ENCODE results near the gene CD44.

The CD44 gene

DNA sequence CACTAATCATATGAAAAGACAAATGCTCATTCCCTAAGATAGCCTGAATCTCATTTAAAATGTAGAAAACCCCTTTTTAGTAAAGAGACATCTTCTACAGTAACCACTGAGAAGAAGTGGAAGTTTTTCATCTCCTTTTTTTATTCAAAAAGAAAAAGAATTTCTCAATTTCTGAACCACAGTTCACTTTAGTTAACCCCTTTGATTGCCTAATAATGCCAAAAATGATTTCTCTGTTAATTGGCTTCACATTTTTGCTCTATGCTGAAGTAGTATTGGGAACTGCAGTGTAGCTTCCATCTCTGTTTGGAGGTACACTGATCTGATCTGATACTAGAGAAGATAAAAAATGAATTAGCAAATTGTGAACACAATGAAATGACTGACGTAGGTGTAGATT lies 58.3 kb downstream of the CD44 start:
- Mint-ChIP-seq H3K4me1 (peaks cover 7% of the 10 kb centered on the region), H3K27me3 (no peaks in the 10 kb centered on the region), H3K27ac (peak overlapping the region; percentile 87), H3K9me3 (no peaks in the 10 kb centered on the region), H3K4me3 (no peak overlapping the region), H3K36me3 (peaks cover 44% of the 10 kb centered on the region)
- ATAC-seq (ENCODE audit: low read depth) (no peak), DNase-seq (ENCODE audit: low spot score in 2 of 2) (no peak)

GRCh38 chr11:35200811-35201341 lies 61.9 kb downstream of the CD44 start:
- no peak for ATAC-seq (ENCODE audit: low read depth)
- peak overlapping the region; percentile 35 for H3K27ac Mint-ChIP-seq
- DNase-seq (ENCODE audit: low spot score in 2 of 2): no peak
- H3K4me1 Mint-ChIP-seq: peaks cover 7% of the 10 kb centered on the region
- H3K36me3 Mint-ChIP-seq: peaks cover 45% of the 10 kb centered on the region
- H3K27me3 Mint-ChIP-seq: no peaks in the 10 kb centered on the region
- no peak overlapping the region for H3K4me3 Mint-ChIP-seq
- H3K9me3 Mint-ChIP-seq: no peaks in the 10 kb centered on the region

DNA sequence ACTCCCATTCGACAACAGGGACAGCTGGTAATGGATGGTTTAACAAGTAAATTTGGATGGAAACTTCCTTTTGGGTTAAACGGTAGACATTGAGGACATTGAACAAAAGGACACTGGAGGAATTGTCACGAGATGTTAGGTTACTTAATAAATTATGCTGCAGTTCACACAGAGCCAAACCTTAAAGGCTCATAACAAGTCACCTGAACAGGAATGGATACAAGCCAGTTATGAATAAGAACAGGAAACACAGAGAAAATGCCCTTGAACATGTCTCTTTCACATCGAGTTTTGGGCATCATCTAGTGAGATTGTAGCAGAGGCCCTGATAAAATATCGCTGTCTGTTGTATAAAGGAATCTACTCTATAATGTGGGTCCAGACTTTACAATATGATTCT lies 65.6 kb downstream of the CD44 start:
- ATAC-seq (ENCODE audit: low read depth) (no peak), DNase-seq (ENCODE audit: low spot score in 2 of 2) (no peak)
- H3K4me3 Mint-ChIP-seq: no peak overlapping the region
- peaks cover 51% of the 10 kb centered on the region for H3K36me3 Mint-ChIP-seq
- peaks cover 15% of the 10 kb centered on the region for H3K4me1 Mint-ChIP-seq
- peak overlapping the region; percentile 56 for H3K27ac Mint-ChIP-seq
- H3K27me3 Mint-ChIP-seq: no peaks in the 10 kb centered on the region
- H3K9me3 Mint-ChIP-seq: no peaks in the 10 kb centered on the region

DNA sequence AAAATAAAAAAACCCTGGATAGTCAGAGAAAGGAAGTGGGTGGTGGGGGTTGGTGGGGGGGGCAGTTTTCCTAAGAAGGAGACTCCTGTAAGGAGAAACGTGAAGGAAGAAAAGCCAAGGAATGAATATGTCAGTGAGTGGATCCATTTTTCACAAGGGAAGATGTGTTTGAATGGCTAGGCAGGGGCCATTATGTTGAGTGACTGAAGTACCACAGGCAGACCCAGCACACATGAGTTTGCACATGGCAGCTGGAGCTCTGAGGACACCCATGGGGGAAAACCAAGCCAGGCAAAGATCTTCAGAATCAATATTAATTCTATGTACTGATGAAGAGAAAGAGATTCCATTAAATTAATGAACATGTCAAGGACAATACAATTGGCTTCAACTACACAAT lies 67.6 kb downstream of the CD44 start:
- no peaks in the 10 kb centered on the region for H3K27me3 Mint-ChIP-seq
- H3K36me3 Mint-ChIP-seq: peaks cover 53% of the 10 kb centered on the region
- peak overlapping the region; percentile 72 for H3K27ac Mint-ChIP-seq
- DNase-seq (ENCODE audit: low spot score in 2 of 2): no peak
- H3K4me1 Mint-ChIP-seq: peaks cover 22% of the 10 kb centered on the region
- ATAC-seq (ENCODE audit: low read depth): no peak
- peaks cover 3% of the 10 kb centered on the region for H3K9me3 Mint-ChIP-seq
- no peak overlapping the region for H3K4me3 Mint-ChIP-seq

GRCh38 chr11:35207471-35208403 lies 68.8 kb downstream of the CD44 start:
- Mint-ChIP-seq H3K27me3 (no peaks in the 10 kb centered on the region), H3K9me3 (peaks cover 3% of the 10 kb centered on the region), H3K36me3 (peaks cover 56% of the 10 kb centered on the region), H3K27ac (peak overlapping the region; percentile 72), H3K4me3 (no peak overlapping the region), H3K4me1 (peaks cover 27% of the 10 kb centered on the region)
- no peak for ATAC-seq (ENCODE audit: low read depth)
- no peak for DNase-seq (ENCODE audit: low spot score in 2 of 2)

DNA sequence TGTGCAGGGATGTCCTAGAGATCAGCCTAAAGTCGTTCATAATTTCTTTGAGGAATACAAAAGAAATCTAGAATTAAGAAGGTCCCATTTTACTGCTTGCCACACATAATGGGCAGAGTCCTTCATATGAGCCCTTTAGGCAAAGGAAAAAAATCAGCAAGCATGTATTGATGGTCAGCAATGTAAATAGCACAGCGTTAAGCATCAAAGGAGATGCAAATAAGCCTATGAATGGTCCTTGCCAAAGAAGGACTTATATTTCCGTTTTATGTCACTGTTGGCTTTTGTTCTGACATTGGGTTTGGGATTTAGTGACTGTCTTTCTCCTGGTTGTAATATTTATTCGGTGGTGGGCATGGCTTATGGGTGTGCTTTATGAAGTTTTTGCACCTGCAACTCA lies 69.8 kb downstream of the CD44 start:
- DNase-seq (ENCODE audit: low spot score in 2 of 2) (no peak), ATAC-seq (ENCODE audit: low read depth) (no peak)
- Mint-ChIP-seq H3K27ac (peak overlapping the region; percentile 72), H3K4me3 (no peak overlapping the region), H3K27me3 (no peaks in the 10 kb centered on the region), H3K4me1 (peaks cover 31% of the 10 kb centered on the region), H3K36me3 (peaks cover 63% of the 10 kb centered on the region), H3K9me3 (peaks cover 3% of the 10 kb centered on the region)

DNA sequence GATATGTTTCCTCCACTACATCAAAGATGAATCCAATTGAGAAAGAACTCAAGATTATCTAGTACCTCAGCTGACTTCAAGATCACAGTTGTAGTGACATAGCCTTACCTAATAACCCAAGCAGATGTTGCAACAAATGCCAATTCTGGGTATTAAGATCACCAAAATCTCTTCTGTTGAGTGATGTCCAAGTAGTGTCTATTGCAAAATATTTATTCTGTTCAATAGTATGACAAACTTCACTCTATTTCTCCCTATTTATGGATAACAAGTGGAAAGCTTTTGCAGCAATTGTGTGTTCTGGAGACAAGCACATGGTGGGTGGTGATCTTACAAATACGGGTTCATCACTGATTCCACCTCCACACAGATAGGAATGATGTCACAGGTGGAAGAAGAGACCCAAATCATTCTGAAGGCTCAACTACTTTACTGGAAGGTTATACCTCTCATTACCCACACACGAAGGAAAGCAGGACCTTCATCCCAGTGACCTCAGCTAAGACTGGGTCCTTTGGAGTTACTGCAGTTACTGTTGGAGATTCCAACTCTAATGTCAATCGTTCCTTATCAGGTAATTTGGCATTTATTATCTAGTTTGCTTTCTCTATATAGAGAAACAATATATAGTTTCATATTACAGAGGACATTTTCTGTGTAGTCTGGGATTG lies 72.0 kb downstream of the CD44 start:
- ATAC-seq (ENCODE audit: low read depth) (no peak), DNase-seq (ENCODE audit: low spot score in 2 of 2) (no peak)
- peaks cover 3% of the 10 kb centered on the region for H3K9me3 Mint-ChIP-seq
- H3K27ac Mint-ChIP-seq: peak overlapping the region; percentile 67
- H3K4me1 Mint-ChIP-seq: peaks cover 35% of the 10 kb centered on the region
- no peaks in the 10 kb centered on the region for H3K27me3 Mint-ChIP-seq
- H3K4me3 Mint-ChIP-seq: peak overlapping the region; percentile 32
- H3K36me3 Mint-ChIP-seq: peaks cover 55% of the 10 kb centered on the region

- ATAC-seq (ENCODE audit: low read depth): peak; percentile 93
- Mint-ChIP-seq H3K27ac (peak overlapping the region; percentile 67), H3K36me3 (peaks cover 59% of the 10 kb centered on the region), H3K9me3 (peaks cover 3% of the 10 kb centered on the region), H3K4me3 (peak overlapping the region; percentile 43), H3K4me1 (peaks cover 38% of the 10 kb centered on the region), H3K27me3 (no peaks in the 10 kb centered on the region)
- peak in 1 of 2 donors; percentile 46 for DNase-seq (ENCODE audit: low spot score in 2 of 2)
Observed at GRCh38 chr11:35211952-35212351, 73.0 kb downstream of the CD44 start.

DNA sequence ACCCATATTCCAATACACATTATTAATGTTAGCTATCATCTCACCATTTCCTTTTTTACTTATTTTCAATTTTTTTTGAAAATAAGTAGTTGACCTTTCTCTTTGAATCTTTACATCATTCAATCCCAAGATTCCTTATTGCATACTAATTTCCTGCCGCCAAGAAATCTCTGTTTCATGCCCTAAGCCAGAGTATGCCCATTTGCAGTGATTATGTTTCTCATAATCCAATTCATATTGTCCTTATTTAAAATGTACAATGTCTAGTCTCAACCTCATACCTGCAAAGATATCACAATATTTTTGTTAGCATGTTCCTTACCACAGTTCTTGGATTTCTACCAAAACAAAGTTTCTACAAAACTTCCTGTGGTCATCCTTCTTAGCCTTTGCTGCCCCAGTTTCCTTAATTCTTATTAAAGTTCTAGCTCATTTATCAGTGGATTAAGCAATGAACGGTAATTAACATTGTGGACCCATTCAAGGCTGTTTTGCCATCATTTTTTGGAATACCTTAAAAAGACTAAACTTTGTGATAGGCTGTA lies 75.3 kb downstream of the CD44 start:
- Mint-ChIP-seq H3K27me3 (no peaks in the 10 kb centered on the region), H3K9me3 (peaks cover 3% of the 10 kb centered on the region), H3K4me1 (peaks cover 33% of the 10 kb centered on the region), H3K27ac (peak overlapping the region; percentile 85), H3K4me3 (no peak overlapping the region), H3K36me3 (peaks cover 51% of the 10 kb centered on the region)
- DNase-seq (ENCODE audit: low spot score in 2 of 2) (no peak), ATAC-seq (ENCODE audit: low read depth) (no peak)

GRCh38 chr11:35214792-35215193 lies 75.8 kb downstream of the CD44 start:
- Mint-ChIP-seq H3K4me1 (peaks cover 33% of the 10 kb centered on the region), H3K4me3 (peak overlapping the region; percentile 2), H3K27me3 (no peaks in the 10 kb centered on the region), H3K27ac (peak overlapping the region; percentile 80), H3K36me3 (peaks cover 52% of the 10 kb centered on the region), H3K9me3 (peaks cover 3% of the 10 kb centered on the region)
- ATAC-seq (ENCODE audit: low read depth): no peak
- no peak for DNase-seq (ENCODE audit: low spot score in 2 of 2)

- peaks cover 48% of the 10 kb centered on the region for H3K36me3 Mint-ChIP-seq
- peak overlapping the region; percentile 80 for H3K27ac Mint-ChIP-seq
- H3K9me3 Mint-ChIP-seq: no peaks in the 10 kb centered on the region
- no peak overlapping the region for H3K4me3 Mint-ChIP-seq
- H3K4me1 Mint-ChIP-seq: peaks cover 31% of the 10 kb centered on the region
- no peaks in the 10 kb centered on the region for H3K27me3 Mint-ChIP-seq
- DNase-seq (ENCODE audit: low spot score in 2 of 2) (no peak), ATAC-seq (ENCODE audit: low read depth) (no peak)
Observed at GRCh38 chr11:35215945-35216344, 77.0 kb downstream of the CD44 start.

DNA sequence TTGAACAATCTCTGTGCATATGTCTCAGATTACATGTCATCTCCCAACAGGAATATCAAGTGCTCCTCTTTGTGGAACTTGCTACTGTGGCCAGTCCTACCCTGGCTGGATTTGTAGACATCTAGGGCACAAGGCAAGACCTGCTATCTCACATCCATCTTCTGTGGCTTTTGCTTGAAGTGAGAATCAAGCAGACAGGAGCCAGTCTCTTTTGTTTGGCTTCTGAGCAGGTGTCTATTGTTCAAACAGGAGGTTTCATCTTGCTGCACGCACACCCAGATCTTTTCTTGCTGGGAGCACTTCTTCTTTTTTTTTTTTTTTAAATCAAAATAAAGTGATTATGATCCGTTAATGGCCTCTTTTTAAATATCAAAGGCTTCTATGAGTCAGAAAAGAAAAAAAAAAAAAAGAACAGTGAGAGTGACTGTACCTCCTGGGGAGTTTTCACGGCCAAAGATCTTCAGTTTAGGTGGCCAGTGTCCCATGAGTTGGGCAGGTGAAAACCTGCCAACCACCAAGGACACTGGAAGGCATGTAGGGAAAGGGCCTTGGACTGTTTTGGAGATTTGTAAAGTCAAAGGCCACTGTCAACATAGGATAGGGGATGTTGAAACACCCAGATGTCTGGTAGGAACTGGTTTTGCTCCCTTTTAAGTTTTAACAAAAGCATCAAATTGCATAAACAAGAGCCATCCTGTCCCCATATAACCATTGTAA lies 78.1 kb downstream of the CD44 start:
- Mint-ChIP-seq H3K4me3 (no peak overlapping the region), H3K36me3 (peaks cover 47% of the 10 kb centered on the region), H3K27ac (peak overlapping the region; percentile 80), H3K27me3 (no peaks in the 10 kb centered on the region), H3K4me1 (peaks cover 20% of the 10 kb centered on the region), H3K9me3 (no peaks in the 10 kb centered on the region)
- DNase-seq (ENCODE audit: low spot score in 2 of 2) (no peak), ATAC-seq (ENCODE audit: low read depth) (no peak)

- no peaks in the 10 kb centered on the region for H3K27me3 Mint-ChIP-seq
- DNase-seq (ENCODE audit: low spot score in 2 of 2): no peak
- no peak for ATAC-seq (ENCODE audit: low read depth)
- H3K27ac Mint-ChIP-seq: no peak overlapping the region
- peaks cover 45% of the 10 kb centered on the region for H3K36me3 Mint-ChIP-seq
- H3K9me3 Mint-ChIP-seq: no peaks in the 10 kb centered on the region
- no peak overlapping the region for H3K4me3 Mint-ChIP-seq
- peaks cover 13% of the 10 kb centered on the region for H3K4me1 Mint-ChIP-seq
Observed at GRCh38 chr11:35218956-35219355, 80.0 kb downstream of the CD44 start.
